Gastrocnemius medialis (tissue), 4 donors: ENCODE measurements around the gene ITGB2.

Experiments
- CTCF ChIP-seq, 5 experiments: fragments of 450-650 bp in 3 of 5; fragments of 200-600 bp in 2 of 5; sonication (generic) in 2 of 5; IDR thresholded peaks in 4 of 5; conservative IDR thresholded peaks in 1 of 5; 1 replicate in 4 of 5; 2 replicates in 1 of 5; pipeline ENCODE4 v1.5.1; 2016 to 2019; ENCODE audit warnings: antibody characterized with exemption in 5 of 5, mild to moderate bottlenecking in 3 of 5, moderate library complexity in 3 of 5
- POLR2A ChIP-seq, 2 donors: fragments of 450-650 bp; IDR thresholded peaks; one replicate each; pipeline ENCODE4 v1.6.1; 2017; ENCODE audit warnings: antibody characterized with exemption in 2 of 2, mild to moderate bottlenecking in 2 of 2, moderate library complexity in 2 of 2

- TF ChIP-seq CTCF (IDR thresholded peaks at IDR 0.05 in 4 of 5, conservative IDR thresholded peaks at IDR 0.05 in 1 of 5) (no peak), POLR2A (IDR thresholded peaks at IDR 0.05) (no peak)
Measured at GRCh38 chr21:44846485-44847260, 74.0 kb downstream of the ITGB2 start.
